HFFc6 (cell line): ENCODE data around the gene SLC8A1. TPM values are rescaled to one million over a fixed set of nuclear protein-coding genes. Genes with fewer than 3 reads are reported as not detected.

ENCODE experiments used
- DNase-seq: peaks from one replicate; pipeline ENCODE4 v3.0.0-alpha.2; 2018
- H3K27ac Mint-ChIP-seq: 2 replicates; pipeline ENCODE4 v1.8.0; 2020; ENCODE audit warnings: mild to moderate bottlenecking, mixed read lengths
- H3K27me3 Mint-ChIP-seq: 2 replicates; pipeline ENCODE4 v1.8.0; 2021; ENCODE audit warnings: mild to moderate bottlenecking, moderate library complexity, mixed read lengths; ENCODE audit not compliant: insufficient read depth
- H3K36me3 Mint-ChIP-seq: 2 replicates; pipeline ENCODE4 v1.8.0; 2021; ENCODE audit warnings: low read depth, mixed read lengths
- H3K4me1 Mint-ChIP-seq: 2 replicates; pipeline ENCODE4 v1.8.0; 2020; ENCODE audit warnings: low read depth, mixed read lengths
- H3K4me3 Mint-ChIP-seq: 2 replicates; pipeline ENCODE4 v1.8.0; 2020; ENCODE audit warnings: mild to moderate bottlenecking, moderate library complexity, mixed read lengths
- H3K9me3 Mint-ChIP-seq: 2 replicates; pipeline ENCODE4 v1.8.0; 2020; ENCODE audit warnings: mild to moderate bottlenecking, mixed read lengths
- total RNA-seq, 6 experiments: library from RNA; stranded (reverse); fragmentation: NEBNext Ultra II Directional; extraction: Animal tissue kit (Norgen Biotek cat#: 25700); gene quantifications; 2 replicates in 1 of 6; 3 replicates in 5 of 6; pipeline ENCODE4 v1.2.3, GENCODE V29; 2021
- TF ChIP-seq, protein P1 (sequence below): fragments of 200-600 bp; sonication (generic); IDR thresholded peaks from 2 replicates; pipeline ENCODE4 v1.5.0; 2021; ENCODE audit warnings: antibody characterized with exemption, mild to moderate bottlenecking

Gene SLC8A1
- total RNA-seq, 6 experiments from 2014 or later = 71.5 to 96.9 (median 92.2) TPM

DNA sequence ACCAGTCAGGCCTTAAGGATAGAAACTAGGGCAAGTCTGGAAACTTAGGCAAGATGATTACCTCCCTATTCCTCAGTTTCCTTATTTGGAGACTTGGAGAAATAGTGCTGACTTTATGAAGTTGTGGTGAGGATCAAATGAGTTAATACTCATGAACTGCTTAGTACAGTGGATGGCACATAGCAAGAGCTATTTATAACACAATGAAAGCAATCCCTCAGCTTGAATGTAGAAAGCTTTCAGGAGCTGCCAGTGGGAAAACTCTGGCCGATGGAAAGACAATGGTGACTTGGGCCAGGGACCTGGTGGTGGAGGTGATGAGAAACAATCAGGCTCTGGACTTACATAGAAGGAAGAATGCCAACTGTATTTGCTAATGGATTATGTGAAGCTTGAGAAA lies 403.4 kb downstream of the SLC8A1 start:
- H3K4me1 Mint-ChIP-seq = peaks cover 41% of the 10 kb centered on the region
- DNase-seq = no peak
- H3K4me3 Mint-ChIP-seq = no peak overlapping the region
- no peaks in the 10 kb centered on the region; the same call in 1 of the 2 replicates for H3K27me3 Mint-ChIP-seq
- no peaks in the 10 kb centered on the region for H3K9me3 Mint-ChIP-seq
- TF ChIP-seq, protein P1, sequence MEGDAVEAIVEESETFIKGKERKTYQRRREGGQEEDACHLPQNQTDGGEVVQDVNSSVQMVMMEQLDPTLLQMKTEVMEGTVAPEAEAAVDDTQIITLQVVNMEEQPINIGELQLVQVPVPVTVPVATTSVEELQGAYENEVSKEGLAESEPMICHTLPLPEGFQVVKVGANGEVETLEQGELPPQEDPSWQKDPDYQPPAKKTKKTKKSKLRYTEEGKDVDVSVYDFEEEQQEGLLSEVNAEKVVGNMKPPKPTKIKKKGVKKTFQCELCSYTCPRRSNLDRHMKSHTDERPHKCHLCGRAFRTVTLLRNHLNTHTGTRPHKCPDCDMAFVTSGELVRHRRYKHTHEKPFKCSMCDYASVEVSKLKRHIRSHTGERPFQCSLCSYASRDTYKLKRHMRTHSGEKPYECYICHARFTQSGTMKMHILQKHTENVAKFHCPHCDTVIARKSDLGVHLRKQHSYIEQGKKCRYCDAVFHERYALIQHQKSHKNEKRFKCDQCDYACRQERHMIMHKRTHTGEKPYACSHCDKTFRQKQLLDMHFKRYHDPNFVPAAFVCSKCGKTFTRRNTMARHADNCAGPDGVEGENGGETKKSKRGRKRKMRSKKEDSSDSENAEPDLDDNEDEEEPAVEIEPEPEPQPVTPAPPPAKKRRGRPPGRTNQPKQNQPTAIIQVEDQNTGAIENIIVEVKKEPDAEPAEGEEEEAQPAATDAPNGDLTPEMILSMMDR = no peak
- peaks cover 11% of the 10 kb centered on the region for H3K36me3 Mint-ChIP-seq
- no peak overlapping the region for H3K27ac Mint-ChIP-seq

DNA sequence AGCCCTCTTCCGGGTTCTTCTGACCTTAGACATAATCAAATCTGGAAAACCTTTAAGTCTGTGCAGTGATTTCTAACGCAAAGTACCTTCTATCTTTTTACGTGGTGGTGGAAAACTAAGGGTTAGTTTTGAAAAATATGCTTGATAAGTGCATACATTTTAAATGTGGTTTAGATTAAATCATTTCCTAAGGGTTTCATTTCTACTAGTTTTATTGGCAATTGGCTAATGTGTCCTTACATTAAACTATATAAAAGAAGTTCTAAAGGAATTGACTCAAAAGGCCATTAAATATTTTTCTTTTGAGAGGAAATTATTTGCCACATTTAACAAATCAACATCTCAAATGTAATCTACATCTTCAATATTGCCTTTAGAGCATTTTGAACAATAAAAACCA lies 404.5 kb downstream of the SLC8A1 start:
- Mint-ChIP-seq H3K27ac (no peak overlapping the region), H3K4me1 (peaks cover 52% of the 10 kb centered on the region), H3K4me3 (no peak overlapping the region), H3K27me3 (no peaks in the 10 kb centered on the region; the same call in 1 of the 2 replicates), H3K9me3 (no peaks in the 10 kb centered on the region), H3K36me3 (peaks cover 15% of the 10 kb centered on the region)
- DNase-seq = no peak
- TF ChIP-seq, protein P1 = no peak
